Stimulated activated CD4-positive, alpha-beta T cell treated with anti-CD3 and anti-CD28 coated beads, Interleukin-4, amount 100 ng/mL, for 24 hours (primary cell): ENCODE measurements around the gene SPATA9.

Experiments used
- DNase-seq: peaks from one replicate; pipeline ENCODE4 v3.0.0-alpha.2; 2020

Gene SPATA9

DNA sequence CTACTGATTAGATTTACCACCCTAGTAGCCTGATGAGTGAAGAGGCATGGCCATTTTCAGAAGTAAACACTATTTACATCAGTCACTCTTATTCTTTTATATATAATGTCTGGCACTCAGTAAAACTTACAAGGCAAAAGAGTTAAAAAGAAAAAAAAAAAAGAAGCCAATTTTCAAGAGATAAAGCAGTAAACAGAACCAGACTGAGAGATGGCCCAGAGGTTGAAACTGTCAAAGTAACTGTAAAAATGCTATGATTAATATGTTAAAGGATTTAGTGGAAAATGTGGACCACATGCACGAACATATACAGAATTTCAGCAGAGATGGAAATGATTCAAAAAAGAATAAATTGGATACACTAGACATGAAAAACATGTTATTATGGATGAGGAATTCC lies 69.3 kb downstream of the SPATA9 start:
- no peak for DNase-seq

DNA sequence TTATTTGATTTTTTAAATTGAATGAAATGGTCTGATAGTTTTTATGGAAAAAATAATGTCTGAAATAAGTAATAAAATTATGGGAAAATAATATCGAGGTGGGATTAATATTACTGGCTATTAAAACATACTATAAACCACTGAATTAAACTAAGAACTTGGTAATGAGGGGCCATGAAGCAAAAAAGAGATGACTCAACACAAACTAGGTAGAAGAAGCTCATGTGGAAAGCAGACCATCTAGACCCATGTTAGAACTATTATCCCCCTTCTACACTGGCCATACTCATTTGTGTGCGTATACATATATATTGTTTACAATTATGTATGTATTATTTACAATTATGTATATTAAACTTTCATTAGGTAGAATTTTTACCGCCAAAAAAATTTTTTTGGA lies 71.4 kb downstream of the SPATA9 start:
- DNase-seq: no peak

DNA sequence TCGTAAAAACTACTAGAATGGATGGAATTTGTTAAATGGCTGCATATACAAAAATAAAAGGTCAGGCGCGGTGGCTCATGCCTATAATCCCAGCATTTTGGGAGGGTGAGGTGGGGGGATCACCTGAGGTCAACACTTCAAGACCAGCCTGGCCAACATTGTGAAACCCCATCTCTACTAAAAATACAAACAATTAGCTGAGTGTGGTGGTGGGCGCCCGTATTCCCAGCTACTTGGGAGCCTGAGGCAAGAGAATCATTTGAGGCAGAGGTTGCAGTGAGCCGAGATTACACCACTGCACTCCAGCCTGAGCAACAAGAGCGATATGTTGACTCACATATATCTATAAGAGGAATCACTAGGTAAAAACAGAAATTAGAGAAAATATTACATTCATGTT lies 72.2 kb downstream of the SPATA9 start:
- DNase-seq: no peak

DNA sequence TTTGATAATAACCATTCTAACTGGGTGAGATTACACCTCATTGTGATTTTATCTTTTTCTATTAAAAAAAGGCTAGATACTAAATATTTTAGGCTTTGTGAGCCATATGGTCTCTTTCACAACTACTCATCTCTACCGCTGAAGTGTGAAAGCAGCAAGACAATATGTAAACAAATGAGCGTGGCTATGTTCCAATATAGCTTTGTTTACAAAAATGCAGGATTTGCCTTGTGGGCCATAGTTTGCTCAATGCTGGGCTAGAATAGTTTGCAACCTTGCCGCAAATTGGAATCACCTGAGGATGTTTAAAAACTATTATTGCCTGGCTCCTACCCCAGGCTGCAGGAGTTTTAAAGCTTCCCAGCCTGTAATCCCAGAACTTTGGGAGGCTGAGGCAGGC lies 73.1 kb downstream of the SPATA9 start:
- DNase-seq: no peak
